Prostate gland (tissue), 2 donors: ENCODE data around the gene CENATAC.

Source experiments
- POLR2AphosphoS5 ChIP-seq: sonication (generic); formaldehyde crosslinking; IDR thresholded peaks from one replicate; pipeline ENCODE4 v1.6.1; 2017; ENCODE audit warnings: antibody characterized with exemption
- TF ChIP-seq, protein P1 (sequence below), 4 experiments: fragments of 200-600 bp in 2 of 4; fragments of 450-650 bp in 2 of 4; sonication (generic) in 2 of 4; IDR thresholded peaks; 1 replicate in 3 of 4; 2 replicates in 1 of 4; pipeline ENCODE4 v1.5.1; 2016 to 2019; ENCODE audit warnings: antibody characterized with exemption in 4 of 4, mild to moderate bottlenecking in 2 of 4, moderate library complexity in 2 of 4

DNA sequence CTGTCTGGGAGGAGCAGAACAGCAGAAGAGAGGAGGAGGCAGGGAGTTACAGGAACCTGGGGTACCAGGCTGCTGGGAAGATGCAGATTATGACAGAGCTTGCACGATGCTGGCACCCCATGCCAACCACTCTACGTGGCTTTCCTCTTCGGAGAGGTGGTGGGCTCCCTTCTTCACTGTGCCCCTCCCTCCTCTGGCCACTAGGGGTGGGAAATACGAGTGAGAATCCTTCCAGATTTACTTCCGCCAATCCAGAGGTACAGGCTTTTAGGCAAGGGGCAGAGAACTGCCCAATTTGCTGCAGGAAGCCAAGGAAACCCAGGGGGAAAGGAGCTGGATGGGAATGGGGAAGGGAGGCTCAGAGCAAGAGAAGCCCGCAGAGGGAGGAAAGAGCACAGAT is 46.8 kb downstream of the CENATAC start:
- TF ChIP-seq, protein P1, sequence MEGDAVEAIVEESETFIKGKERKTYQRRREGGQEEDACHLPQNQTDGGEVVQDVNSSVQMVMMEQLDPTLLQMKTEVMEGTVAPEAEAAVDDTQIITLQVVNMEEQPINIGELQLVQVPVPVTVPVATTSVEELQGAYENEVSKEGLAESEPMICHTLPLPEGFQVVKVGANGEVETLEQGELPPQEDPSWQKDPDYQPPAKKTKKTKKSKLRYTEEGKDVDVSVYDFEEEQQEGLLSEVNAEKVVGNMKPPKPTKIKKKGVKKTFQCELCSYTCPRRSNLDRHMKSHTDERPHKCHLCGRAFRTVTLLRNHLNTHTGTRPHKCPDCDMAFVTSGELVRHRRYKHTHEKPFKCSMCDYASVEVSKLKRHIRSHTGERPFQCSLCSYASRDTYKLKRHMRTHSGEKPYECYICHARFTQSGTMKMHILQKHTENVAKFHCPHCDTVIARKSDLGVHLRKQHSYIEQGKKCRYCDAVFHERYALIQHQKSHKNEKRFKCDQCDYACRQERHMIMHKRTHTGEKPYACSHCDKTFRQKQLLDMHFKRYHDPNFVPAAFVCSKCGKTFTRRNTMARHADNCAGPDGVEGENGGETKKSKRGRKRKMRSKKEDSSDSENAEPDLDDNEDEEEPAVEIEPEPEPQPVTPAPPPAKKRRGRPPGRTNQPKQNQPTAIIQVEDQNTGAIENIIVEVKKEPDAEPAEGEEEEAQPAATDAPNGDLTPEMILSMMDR (IDR thresholded peaks at IDR 0.05): no peak
- no peak for TF ChIP-seq POLR2AphosphoS5
